ENCODE data around the gene GLRX. TPM values are rescaled to one million over a fixed set of nuclear protein-coding genes. Genes with fewer than 3 reads are reported as not detected.

Gene GLRX
- total and polyA plus RNA-seq, 10 of the 15 experiments (the other 5 are each of a cell fraction or from before 2014, with no cell fraction given): 63.0 to 366 (median 186) TPM

DNA sequence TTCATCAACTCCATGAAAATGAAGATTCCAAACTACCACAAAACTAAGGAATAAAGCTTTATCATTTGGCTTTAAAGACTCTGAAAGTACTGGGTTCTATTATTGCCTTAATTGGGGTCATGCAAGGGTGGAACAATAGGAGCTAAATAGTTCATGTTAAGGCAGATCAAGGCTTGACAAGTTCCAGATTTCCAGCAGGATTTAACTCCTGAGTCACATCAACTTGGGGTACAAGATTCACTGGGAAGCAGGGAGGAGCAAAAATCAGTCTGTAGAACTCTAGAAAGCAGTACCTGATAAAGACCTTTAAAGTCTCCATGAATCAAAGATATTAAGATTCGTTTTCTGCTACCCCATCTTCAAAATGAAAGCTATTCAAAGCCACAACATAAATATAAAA, 41.9 kb upstream of the GLRX start:
- TF ChIP-seq NR2F1 (conservative IDR thresholded peaks at IDR 0.05): no peak
- TF ChIP-seq CEBPB (IDR thresholded peaks at IDR 0.05; ENCODE audit: borderline replicate concordance in 1 of 2, low read depth in 2 of 2, low read length in 2 of 2): no peak
- TF ChIP-seq PAX8 (IDR thresholded peaks at IDR 0.05): no peak
- TF ChIP-seq EED (IDR thresholded peaks at IDR 0.05; ENCODE audit: low read depth): no peak
- TF ChIP-seq CBX5 (IDR thresholded peaks at IDR 0.05; ENCODE audit: low read depth): no peak
- TF ChIP-seq, protein P1, sequence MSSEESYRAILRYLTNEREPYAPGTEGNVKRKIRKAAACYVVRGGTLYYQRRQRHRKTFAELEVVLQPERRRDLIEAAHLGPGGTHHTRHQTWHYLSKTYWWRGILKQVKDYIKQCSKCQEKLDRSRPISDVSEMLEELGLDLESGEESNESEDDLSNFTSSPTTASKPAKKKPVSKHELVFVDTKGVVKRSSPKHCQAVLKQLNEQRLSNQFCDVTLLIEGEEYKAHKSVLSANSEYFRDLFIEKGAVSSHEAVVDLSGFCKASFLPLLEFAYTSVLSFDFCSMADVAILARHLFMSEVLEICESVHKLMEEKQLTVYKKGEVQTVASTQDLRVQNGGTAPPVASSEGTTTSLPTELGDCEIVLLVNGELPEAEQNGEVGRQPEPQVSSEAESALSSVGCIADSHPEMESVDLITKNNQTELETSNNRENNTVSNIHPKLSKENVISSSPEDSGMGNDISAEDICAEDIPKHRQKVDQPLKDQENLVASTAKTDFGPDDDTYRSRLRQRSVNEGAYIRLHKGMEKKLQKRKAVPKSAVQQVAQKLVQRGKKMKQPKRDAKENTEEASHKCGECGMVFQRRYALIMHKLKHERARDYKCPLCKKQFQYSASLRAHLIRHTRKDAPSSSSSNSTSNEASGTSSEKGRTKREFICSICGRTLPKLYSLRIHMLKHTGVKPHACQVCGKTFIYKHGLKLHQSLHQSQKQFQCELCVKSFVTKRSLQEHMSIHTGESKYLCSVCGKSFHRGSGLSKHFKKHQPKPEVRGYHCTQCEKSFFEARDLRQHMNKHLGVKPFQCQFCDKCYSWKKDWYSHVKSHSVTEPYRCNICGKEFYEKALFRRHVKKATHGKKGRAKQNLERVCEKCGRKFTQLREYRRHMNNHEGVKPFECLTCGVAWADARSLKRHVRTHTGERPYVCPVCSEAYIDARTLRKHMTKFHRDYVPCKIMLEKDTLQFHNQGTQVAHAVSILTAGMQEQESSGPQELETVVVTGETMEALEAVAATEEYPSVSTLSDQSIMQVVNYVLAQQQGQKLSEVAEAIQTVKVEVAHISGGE (CRISPR knock-in tag; IDR thresholded peaks at IDR 0.05): no peak
- no peak for TF ChIP-seq SMARCA5 (IDR thresholded peaks at IDR 0.05)
- RAD21 ChIA-PET (ENCODE audit: unreplicated experiment): interaction anchor here (0.8 to 13.6 kb wide), 5 partner anchors 14 to 475 kb away, joined by 3 to 182 read pairs (median 3); no protein-coding TSS in a partner anchor
- no peak for ATAC-seq

More for the DNA sequence above, 41.9 kb upstream of the GLRX start:
- SMC1A ChIA-PET (ENCODE audit: uncharacterized antibody, unreplicated experiment): interaction anchor here (0.9 to 18.3 kb wide), 13 partner anchors 9 to 474 kb away, joined by 3 to 289 read pairs (median 4); no protein-coding TSS in a partner anchor
- H4K20me1 ChIP-seq (ENCODE audit: control insufficient read depth, insufficient read depth): no peaks in the 10 kb centered on the region
- H3K4me2 ChIP-seq (ENCODE audit: control insufficient read depth, insufficient read depth): no peak overlapping the region
- no TSS peak for BruUV-seq (replicated peaks)
- H3K27ac ChIP-seq (ENCODE audit: control insufficient read depth, insufficient read depth): no peak overlapping the region
- no peaks in the 10 kb centered on the region for H3K79me2 ChIP-seq (ENCODE audit: control insufficient read depth, insufficient read depth, low read length)
- H2AFZ ChIP-seq (ENCODE audit: control insufficient read depth, low read depth, low read length): no peak overlapping the region
- intact Hi-C loops (cut with micrococcal nuclease; ENCODE audit: unreplicated experiment) (no loop called here), in situ Hi-C loops (cut with MboI) (loop anchor here (5.0 kb wide), 1 partner anchor 93 kb away; no protein-coding TSS in a partner anchor)
- H3K27me3 ChIP-seq (replicated peaks in 1 of 2; ENCODE audit: control insufficient read depth in 2 of 2, insufficient read depth in 2 of 2, low read length in 1 of 2): no peaks in the 10 kb centered on the region
- no peaks in the 10 kb centered on the region for H3K36me3 ChIP-seq (ENCODE audit: control insufficient read depth in 2 of 2, insufficient read depth in 2 of 2, low read length in 1 of 2)
- H3K4me1 ChIP-seq (ENCODE audit: control insufficient read depth, insufficient read depth, low read length): peaks cover 28% of the 10 kb centered on the region
- no peaks in the 10 kb centered on the region; the same call in 2 of the 3 replicates for H3K9me3 ChIP-seq (replicated peaks; ENCODE audit: control insufficient read depth, insufficient read depth, low read length)
- no peak overlapping the region for H3K9ac ChIP-seq (ENCODE audit: control insufficient read depth, insufficient read depth, low read length)
- CTCF ChIA-PET: interaction anchor here (1.0 to 20.1 kb wide), 9 partner anchors 10 to 739 kb away, joined by 3 to 360 read pairs (median 4); no protein-coding TSS in a partner anchor
- WGBS (ENCODE audit: insufficient coverage, insufficient replicate concordance, low lambda C conversion rate, missing lambda C conversion rate): 55% methylated on average over 1 of the region's 1 CpG
- no peak for DNase-seq (ENCODE audit: low read depth, low spot score)
- H3K4me3 ChIP-seq: no peak overlapping the region
- POLR2A ChIA-PET: interaction anchor here (0.5 to 1.5 kb wide), 3 partner anchors 10 to 68 kb away, joined by 3 to 4 read pairs (median 3); no protein-coding TSS in a partner anchor
- no peak for FAIRE-seq
